Endothelial cell of umbilical vein (primary cell): Measurements from ENCODE around the gene ENOSF1. TPM values are rescaled to one million over a fixed set of nuclear protein-coding genes. Genes with fewer than 3 reads are reported as not detected.

ENCODE experiments used
- BruUV-seq: library from RNA; stranded (reverse); fragments of 400-500 nt; replicated peaks from 2 replicates; lab custom pipeline; 2021; lab: Mats Ljungman, UMichigan
- CTCF ChIA-PET: fragments of 300-600, 350-600 bp; sonication (Branson Sonifier 250); formaldehyde crosslinking; loops from one replicate; lab custom pipeline; 2021; ENCODE audit warnings: antibody characterized with exemption, inconsistent platforms; lab: Charles Lee
- POLR2A ChIA-PET: fragments of 300-600, 350-600 bp; sonication (Branson Sonifier 250); formaldehyde crosslinking; loops from one replicate; lab custom pipeline; 2021; ENCODE audit warnings: antibody characterized with exemption, inconsistent platforms; lab: Charles Lee
- DNase-seq: peaks from one replicate; pipeline ENCODE4 v3.0.0-alpha.2; 2011; ENCODE audit warnings: low read depth, low spot score
- FAIRE-seq: peaks from 2 replicates; lab custom pipeline; 2011; peaks lifted over from hg19 to GRCh38; lab: Jason Lieb, UNC
- H2AFZ ChIP-seq: 2 replicates; pipeline ENCODE4 v1.6.0; 2012; ENCODE audit warnings: low read depth, low read length, control low read depth, inconsistent platforms
- H3K27ac ChIP-seq: 2 replicates; pipeline ENCODE4 v1.5.1; 2011; ENCODE audit warnings: low read depth, mild to moderate bottlenecking, control low read depth, low read length, moderate library complexity; ENCODE audit not compliant: insufficient read depth
- H3K27me3 ChIP-seq, 2 experiments: 2 replicates each; pipeline versions ENCODE4 v1.6.0 to v1.6.1; 2011; ENCODE audit warnings: low read length in 2 of 2, mixed read lengths in 1 of 2; ENCODE audit not compliant: control insufficient read depth in 2 of 2, insufficient read depth in 2 of 2
- H3K36me3 ChIP-seq, 2 experiments: 2 replicates in 1 of 2; 3 replicates in 1 of 2; pipeline ENCODE4 v1.5.1; 2011; ENCODE audit warnings: low read length in 2 of 2, mild to moderate bottlenecking in 1 of 2, moderate library complexity in 1 of 2; ENCODE audit not compliant: control insufficient read depth in 2 of 2, insufficient read depth in 2 of 2; ENCODE audit errors: extremely low read depth in 1 of 2
- H3K4me1 ChIP-seq: 3 replicates; pipeline ENCODE4 v1.5.1; 2011; ENCODE audit warnings: mild to moderate bottlenecking, low read length; ENCODE audit not compliant: control insufficient read depth, insufficient read depth; ENCODE audit errors: extremely low read depth
- H3K4me2 ChIP-seq: 2 replicates; pipeline ENCODE4 v1.6.1; 2011; ENCODE audit warnings: low read length, control low read depth, mixed read lengths; ENCODE audit not compliant: insufficient read depth
- H3K4me3 ChIP-seq, 3 experiments: fragments of 200-600 bp in 1 of 3; sonication (generic), shearing (Covaris generic) in 1 of 3; replicated peaks in 1 of 3; 2 replicates each; pipeline ENCODE4 v1.5.1; 2011 to 2016; ENCODE audit warnings: control low read depth in 3 of 3, low read length in 3 of 3, mild to moderate bottlenecking in 2 of 3, inconsistent platforms in 1 of 3, low read depth in 1 of 3, moderate library complexity in 1 of 3; ENCODE audit not compliant: insufficient read depth in 1 of 3
- H3K79me2 ChIP-seq: 2 replicates; pipeline ENCODE4 v1.6.0; 2012; ENCODE audit warnings: low read length, inconsistent platforms; ENCODE audit not compliant: control insufficient read depth, insufficient read depth
- H3K9ac ChIP-seq: replicated peaks from 2 replicates; pipeline ENCODE3; 2011; ENCODE audit warnings: low read length, control low read depth; ENCODE audit not compliant: insufficient read depth; ENCODE audit errors: extremely low read depth
- H3K9me1 ChIP-seq: replicated peaks from 3 replicates; pipeline ENCODE4 v1.6.0; 2011; ENCODE audit warnings: mild to moderate bottlenecking, low read length; ENCODE audit not compliant: control insufficient read depth, insufficient read depth; ENCODE audit errors: extremely low read depth
- H3K9me3 ChIP-seq: replicated peaks from 2 replicates; pipeline ENCODE4 v1.5.1; 2012; ENCODE audit warnings: low read length, inconsistent platforms; ENCODE audit not compliant: control insufficient read depth, insufficient read depth
- H4K20me1 ChIP-seq: replicated peaks from 2 replicates; pipeline ENCODE3; 2011; ENCODE audit warnings: mild to moderate bottlenecking, low read length; ENCODE audit not compliant: control insufficient read depth, insufficient read depth; ENCODE audit errors: extremely low read depth
- CTCF ChIP-seq, 2 donors: IDR thresholded peaks; 1 replicate in 1 of 2; 2 replicates in 1 of 2; pipeline ENCODE4 v1.5.1; 2011; ENCODE audit warnings: low read length in 2 of 2, mild to moderate bottlenecking in 2 of 2, moderate library complexity in 2 of 2, control low read depth in 1 of 2, inconsistent platforms in 1 of 2, low read depth in 1 of 2; ENCODE audit not compliant: insufficient read depth in 1 of 2; ENCODE audit errors: extremely low read depth in 1 of 2
- FOS ChIP-seq: IDR thresholded peaks from 2 replicates; pipeline ENCODE4 v1.6.1; 2011; ENCODE audit warnings: mild to moderate bottlenecking, low read length, moderate library complexity, borderline replicate concordance; ENCODE audit not compliant: insufficient read depth
- GATA2 ChIP-seq: IDR thresholded peaks from 2 replicates; pipeline ENCODE4 v1.7.0; 2011; ENCODE audit warnings: low read depth, mild to moderate bottlenecking, moderate library complexity, mixed read lengths, low read length; ENCODE audit not compliant: insufficient read length, insufficient read depth
- JUN ChIP-seq: IDR thresholded peaks from 2 replicates; pipeline ENCODE4 v1.6.1; 2011; ENCODE audit warnings: borderline replicate concordance, low read depth; ENCODE audit not compliant: insufficient read length, insufficient read depth
- MAX ChIP-seq: IDR thresholded peaks from 2 replicates; pipeline ENCODE4 v1.6.1; 2011; ENCODE audit not compliant: insufficient read depth, insufficient read length
- MYC ChIP-seq: IDR thresholded peaks from one replicate; pipeline ENCODE4 v1.6.1; 2011; ENCODE audit warnings: mild to moderate bottlenecking, low read depth, low read length
- POLR2A ChIP-seq: IDR thresholded peaks from 2 replicates; pipeline ENCODE4 v1.6.1; 2012; ENCODE audit warnings: low read depth, mild to moderate bottlenecking, control low read depth, low read length
- POLR2AphosphoS5 ChIP-seq: IDR thresholded peaks from 2 replicates; pipeline ENCODE4 v1.6.1; 2012; ENCODE audit warnings: low read depth, mild to moderate bottlenecking, control low read depth, low read length, moderate library complexity; ENCODE audit not compliant: insufficient read depth
- dilution Hi-C: fragments of 300-500 bp; cut with MboI; formaldehyde crosslinking; loops from one replicate; pipeline ENCODE4 v1.15.0; 2019; ENCODE audit warnings: low sequenced_read_pairs; ENCODE audit not compliant: extremely low pct_ligation_motif_present
- intact Hi-C: fragments of 100-400 bp; cut with micrococcal nuclease; formaldehyde crosslinking; loops from one replicate; pipeline ENCODE4 v1.10.0; 2022
- polyA plus RNA-seq, 4 experiments: library from polyadenylated mRNA; depleted of rRNA in 3 of 4; stranded (reverse) in 3 of 4; unstranded in 1 of 4; fragments of >200 nt; gene quantifications; 2 replicates each; pipeline versions ENCODE4 v1.2.1 to v1.2.3, GENCODE V29; 2011 to 2012; ENCODE audit warnings: missing spikeins in 1 of 4
- total RNA-seq: library from RNA; stranded (reverse); gene quantifications from 2 replicates; pipeline ENCODE4 v1.2.3, GENCODE V29; 2021

ENOSF1 gene
- total and polyA plus RNA-seq, 2 donors (not counting 3 experiments of a cell fraction or from before 2014, with no cell fraction given): 19.5 to 50.5 TPM

GRCh38 chr18:697012-697411 is 15.4 kb downstream of the ENOSF1 start:
- ChIA-PET CTCF (interaction anchor here (0.9 to 1.0 kb wide), 2 partner anchors 10 to 15 kb away, joined by 3 to 4 read pairs; partner anchors contain the start of gene ENOSF1), POLR2A (no interaction called here)
- no peaks in the 10 kb centered on the region for H3K9me3 ChIP-seq
- H3K36me3 ChIP-seq: peaks cover 0 to 8% of the 10 kb centered on the region in 2 experiments
- H3K27ac ChIP-seq: no peak overlapping the region
- BruUV-seq: no TSS peak
- no peaks in the 10 kb centered on the region for H3K9me1 ChIP-seq
- dilution Hi-C loops: no loop called here
- no peaks in the 10 kb centered on the region for H3K27me3 ChIP-seq
- H3K4me3 ChIP-seq: no peak overlapping the region
- H3K4me1 ChIP-seq: no peaks in the 10 kb centered on the region
- FAIRE-seq (no peak), DNase-seq (no peak)
- TF ChIP-seq JUN (no peak), POLR2A (no peak), MYC (no peak), POLR2AphosphoS5 (no peak), MAX (no peak), FOS (no peak)
- H3K9ac ChIP-seq: no peak overlapping the region
- intact Hi-C loops: no loop called here
- no peak overlapping the region for H2AFZ ChIP-seq
- peaks cover 18% of the 10 kb centered on the region for H3K79me2 ChIP-seq
- no peak overlapping the region for H3K4me2 ChIP-seq
- no peaks in the 10 kb centered on the region for H4K20me1 ChIP-seq

GRCh38 chr18:693466-694187 is 18.8 kb downstream of the ENOSF1 start:
- H3K4me1 ChIP-seq: no peaks in the 10 kb centered on the region
- no peaks in the 10 kb centered on the region for H3K9me1 ChIP-seq
- H3K4me3 ChIP-seq: no peak overlapping the region
- H3K9me3 ChIP-seq: no peaks in the 10 kb centered on the region
- no TSS peak for BruUV-seq
- dilution Hi-C loops (no loop called here), intact Hi-C loops (no loop called here)
- H3K27me3 ChIP-seq: no peaks in the 10 kb centered on the region
- no peak for TF ChIP-seq CTCF (IDR thresholded peaks at IDR 0.05; ENCODE audit: extremely low read depth in 1 of 2, insufficient read depth in 1 of 2, low read depth in 1 of 2, low read length in 2 of 2)
- TF ChIP-seq MYC: no peak
- no peak for TF ChIP-seq JUN
- no peak for TF ChIP-seq GATA2
- TF ChIP-seq POLR2AphosphoS5: no peak
- TF ChIP-seq FOS: no peak
- no peak overlapping the region for H3K4me2 ChIP-seq
- H3K36me3 ChIP-seq: peaks cover 0 to 8% of the 10 kb centered on the region in 2 experiments
- DNase-seq (no peak), FAIRE-seq (no peak)
- no peaks in the 10 kb centered on the region for H4K20me1 ChIP-seq
- ChIA-PET POLR2A (no interaction called here), CTCF (interaction anchor here (0.7 to 1.3 kb wide), 2 partner anchors 19 to 137 kb away, joined by 3 read pairs; partner anchors contain the start of gene ENOSF1)
- H3K9ac ChIP-seq: no peak overlapping the region
- no peak overlapping the region for H2AFZ ChIP-seq
- H3K27ac ChIP-seq: no peak overlapping the region
- peaks cover 9% of the 10 kb centered on the region for H3K79me2 ChIP-seq
